ENCODE measurements around the gene KIRREL3. TPM values are rescaled to one million over a fixed set of nuclear protein-coding genes. Genes with fewer than 3 reads are reported as not detected.

The KIRREL3 gene
- total and polyA plus RNA-seq, 2 donors (not counting 3 experiments of a cell fraction or from before 2014, with no cell fraction given) = not detected

DNA sequence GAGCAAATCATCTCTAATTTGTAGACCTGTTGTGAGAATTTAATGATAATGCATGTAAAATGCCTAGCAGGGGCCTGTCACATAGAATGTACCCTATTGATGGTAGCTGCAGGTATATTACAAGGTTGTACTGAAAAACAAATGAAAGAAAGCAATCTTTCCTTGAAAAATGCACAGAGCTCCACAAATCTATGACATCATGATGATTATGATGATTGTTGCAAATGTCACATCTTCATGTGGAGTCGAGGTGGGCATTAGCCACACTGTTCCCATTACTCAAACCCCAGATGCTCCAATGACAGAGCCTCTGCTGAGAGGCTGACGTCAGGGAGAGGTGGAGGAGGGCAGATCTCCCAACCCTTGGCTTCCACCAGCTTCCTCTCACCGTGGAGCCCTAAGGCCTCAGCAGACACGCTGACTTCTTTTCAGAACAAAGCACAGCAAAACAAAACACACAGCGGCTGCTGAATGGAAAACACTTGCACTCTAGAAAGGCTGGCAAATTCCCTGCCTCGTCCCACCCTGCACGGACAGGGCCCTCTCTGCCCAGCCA lies 298.3 kb downstream of the KIRREL3 start:
- Histone ChIP-seq H3K4me1 (ENCODE audit: control insufficient read depth, extremely low read depth, insufficient read depth, low read length) (no peaks in the 10 kb centered on the region), H3K79me2 (ENCODE audit: control insufficient read depth, insufficient read depth, low read length) (no peaks in the 10 kb centered on the region), H2AFZ (ENCODE audit: low read depth, low read length) (no peak overlapping the region), H3K9ac (replicated peaks; ENCODE audit: extremely low read depth, insufficient read depth, low read length) (no peak overlapping the region), H3K4me2 (ENCODE audit: insufficient read depth, low read length) (no peak overlapping the region), H3K9me3 (replicated peaks; ENCODE audit: control insufficient read depth, insufficient read depth, low read length) (no peaks in the 10 kb centered on the region), H3K27me3 (ENCODE audit: control insufficient read depth in 2 of 2, insufficient read depth in 2 of 2, low read length in 2 of 2) (no peaks in the 10 kb centered on the region), H3K9me1 (replicated peaks; ENCODE audit: control insufficient read depth, extremely low read depth, insufficient read depth, low read length) (no peaks in the 10 kb centered on the region), H3K36me3 (ENCODE audit: control insufficient read depth in 2 of 2, extremely low read depth in 1 of 2, insufficient read depth in 2 of 2, low read length in 2 of 2) (no peaks in the 10 kb centered on the region), H4K20me1 (replicated peaks; ENCODE audit: control insufficient read depth, extremely low read depth, insufficient read depth, low read length) (no peaks in the 10 kb centered on the region), H3K4me3 (replicated peaks in 1 of 3; ENCODE audit: insufficient read depth in 1 of 3, low read depth in 1 of 3, low read length in 3 of 3) (no peak overlapping the region), H3K27ac (ENCODE audit: insufficient read depth, low read depth, low read length) (no peak overlapping the region)
- intact Hi-C loops (cut with micrococcal nuclease) = no loop called here
- BruUV-seq (replicated peaks) = no TSS peak
- FAIRE-seq = no peak
- CTCF ChIA-PET = no interaction called here
- POLR2A ChIA-PET = no interaction called here
- dilution Hi-C loops (cut with MboI; ENCODE audit: extremely low pct_ligation_motif_present, low sequenced_read_pairs) = no loop called here
- DNase-seq (ENCODE audit: low read depth, low spot score) = no peak
- TF ChIP-seq FOS (IDR thresholded peaks at IDR 0.05; ENCODE audit: borderline replicate concordance, insufficient read depth, low read length) (no peak), POLR2A (IDR thresholded peaks at IDR 0.05; ENCODE audit: low read depth, low read length) (no peak), EZH2 (IDR thresholded peaks at IDR 0.05; ENCODE audit: borderline replicate concordance, low read depth, low read length, severe bottlenecking) (no peak), MYC (IDR thresholded peaks at IDR 0.05; ENCODE audit: low read depth, low read length) (no peak), CTCF (IDR thresholded peaks at IDR 0.05; ENCODE audit: extremely low read depth in 1 of 2, insufficient read depth in 1 of 2, low read depth in 1 of 2, low read length in 2 of 2) (no peak), GATA2 (IDR thresholded peaks at IDR 0.05; ENCODE audit: insufficient read depth, insufficient read length, low read depth, low read length) (no peak), JUN (IDR thresholded peaks at IDR 0.05; ENCODE audit: borderline replicate concordance, insufficient read depth, insufficient read length, low read depth) (no peak), POLR2AphosphoS5 (IDR thresholded peaks at IDR 0.05; ENCODE audit: insufficient read depth, low read depth, low read length) (no peak)
- TF ChIP-seq, protein P1, sequence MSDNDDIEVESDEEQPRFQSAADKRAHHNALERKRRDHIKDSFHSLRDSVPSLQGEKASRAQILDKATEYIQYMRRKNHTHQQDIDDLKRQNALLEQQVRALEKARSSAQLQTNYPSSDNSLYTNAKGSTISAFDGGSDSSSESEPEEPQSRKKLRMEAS (IDR thresholded peaks at IDR 0.05; ENCODE audit: insufficient read depth, insufficient read length) = no peak

Measured in endothelial cell of umbilical vein (primary cell).